GM23338 (cell line): ENCODE results near the gene MAN2A2. TPM values are rescaled to one million over a fixed set of nuclear protein-coding genes. Genes with fewer than 3 reads are reported as not detected.

ENCODE experiments used
- ATAC-seq: fragments of 200-7000 bp; cut with Tn5 transposase; 3 replicates; pipeline ENCODE4 v1.9.1; 2020
- DNase-seq: peaks from one replicate; pipeline ENCODE4 v3.0.0-alpha.2; 2015; ENCODE audit warnings: low spot score
- H2AFZ ChIP-seq: fragments of 200-600 bp; sonication (generic); 2 replicates; pipeline ENCODE4 v1.8.0; 2016; ENCODE audit warnings: antibody characterized with exemption, mild to moderate bottlenecking, moderate library complexity
- H3F3A ChIP-seq: fragments of 200-600 bp; sonication (generic); replicated peaks from 2 replicates; pipeline ENCODE4 v1.8.0; 2017; ENCODE audit warnings: antibody characterized with exemption, mixed run types, low read depth
- H3K27ac ChIP-seq: fragments of 200-600 bp; sonication (generic); 2 replicates; pipeline ENCODE4 v1.6.1; 2016; ENCODE audit warnings: low read depth
- H3K27me3 ChIP-seq: fragments of 200-600 bp; sonication (generic); 2 replicates; pipeline ENCODE4 v1.8.0; 2016; ENCODE audit warnings: mild to moderate bottlenecking, mixed run types, moderate library complexity; ENCODE audit not compliant: insufficient read depth
- H3K36me3 ChIP-seq: fragments of 200-600 bp; sonication (generic); 2 replicates; pipeline ENCODE4 v1.8.0; 2016; ENCODE audit warnings: mild to moderate bottlenecking; ENCODE audit not compliant: insufficient read depth
- H3K4me1 ChIP-seq: fragments of 200-600 bp; sonication (generic); 2 replicates; pipeline ENCODE4 v1.8.0; 2016; ENCODE audit warnings: mild to moderate bottlenecking, moderate library complexity; ENCODE audit not compliant: insufficient read depth
- H3K4me2 ChIP-seq: fragments of 200-600 bp; sonication (generic); 2 replicates; pipeline ENCODE4 v1.7.1; 2017; ENCODE audit warnings: mixed run types
- H3K4me3 ChIP-seq: fragments of 200-600 bp; sonication (generic); 2 replicates; pipeline ENCODE4 v1.6.1; 2016; ENCODE audit warnings: mixed run types
- H3K79me2 ChIP-seq: fragments of 200-600 bp; sonication (generic); replicated peaks from 2 replicates; pipeline ENCODE4 v1.8.0; 2017; ENCODE audit warnings: mild to moderate bottlenecking; ENCODE audit not compliant: insufficient read depth
- H3K9me2 ChIP-seq: fragments of 200-600 bp; sonication (generic); 2 replicates; pipeline ENCODE4 v1.8.0; 2017; ENCODE audit not compliant: insufficient read depth
- H4K20me1 ChIP-seq: fragments of 200-600 bp; sonication (generic); replicated peaks from 2 replicates; pipeline ENCODE4 v1.8.0; 2017; ENCODE audit warnings: mild to moderate bottlenecking; ENCODE audit not compliant: insufficient read depth
- H3K27ac Mint-ChIP-seq: 2 replicates; pipeline ENCODE4 v1.8.0; 2020; ENCODE audit warnings: inconsistent platforms, mild to moderate bottlenecking, moderate library complexity, mixed read lengths
- H3K27me3 Mint-ChIP-seq: 3 replicates; pipeline ENCODE4 v1.8.0; 2022; ENCODE audit warnings: low read depth, mild to moderate bottlenecking, moderate library complexity, mixed read lengths, inconsistent platforms; ENCODE audit not compliant: insufficient read depth, poor library complexity
- H3K36me3 Mint-ChIP-seq: 3 replicates; pipeline ENCODE4 v1.8.0; 2021; ENCODE audit warnings: low read depth, mild to moderate bottlenecking, inconsistent platforms, moderate library complexity, mixed read lengths
- H3K4me1 Mint-ChIP-seq: 3 replicates; pipeline ENCODE4 v1.8.0; 2020; ENCODE audit warnings: mild to moderate bottlenecking, inconsistent platforms, mixed read lengths
- H3K4me3 Mint-ChIP-seq: 3 replicates; pipeline ENCODE4 v1.8.0; 2021; ENCODE audit warnings: moderate library complexity, mild to moderate bottlenecking, inconsistent platforms, mixed read lengths
- H3K9me3 Mint-ChIP-seq: 3 replicates; pipeline ENCODE4 v1.8.0; 2020; ENCODE audit warnings: moderate library complexity, mild to moderate bottlenecking, inconsistent platforms, mixed read lengths
- CREB1 ChIP-seq: fragments of 250-450 bp; sonication (Bioruptor Pico); IDR thresholded peaks from 2 replicates; pipeline ENCODE4 v1.5.0; 2020; ENCODE audit warnings: low read depth, mild to moderate bottlenecking, moderate library complexity
- CTCF ChIP-seq, 2 experiments: fragments of 200-600 bp in 1 of 2; sonication (generic) in 1 of 2; conservative IDR thresholded peaks; 2 replicates each; pipeline versions ENCODE4 v1.5.1 to v1.6.1; 2016 to 2017; ENCODE audit warnings: antibody characterized with exemption in 2 of 2, low read depth in 2 of 2, mild to moderate bottlenecking in 2 of 2, moderate library complexity in 1 of 2
- EZH2 ChIP-seq: fragments of 200-600 bp; sonication (generic); IDR thresholded peaks from one replicate; pipeline ENCODE4 v1.8.0; 2017; ENCODE audit warnings: antibody characterized with exemption, mild to moderate bottlenecking, low read depth; ENCODE audit not compliant: unreplicated experiment
- EZH2phosphoT487 ChIP-seq: fragments of 200-600 bp; sonication (generic); IDR thresholded peaks from one replicate; pipeline ENCODE4 v1.8.1; 2018; ENCODE audit warnings: antibody characterized with exemption; ENCODE audit not compliant: unreplicated experiment
- JUNB ChIP-seq: IDR thresholded peaks from one replicate; pipeline ENCODE4 v1.6.1; 2016; ENCODE audit warnings: antibody characterized with exemption; ENCODE audit not compliant: unreplicated experiment
- NANOG ChIP-seq: IDR thresholded peaks from 2 replicates; pipeline ENCODE4 v1.6.1; 2016; ENCODE audit warnings: antibody characterized with exemption, borderline replicate concordance
- POLR2AphosphoS5 ChIP-seq: IDR thresholded peaks from 2 replicates; pipeline ENCODE4 v1.6.1; 2016; ENCODE audit warnings: antibody characterized with exemption, low read depth
- REST ChIP-seq: IDR thresholded peaks from one replicate; pipeline ENCODE4 v1.6.1; 2018; ENCODE audit warnings: antibody characterized with exemption; ENCODE audit not compliant: unreplicated experiment
- STAT1 ChIP-seq: IDR thresholded peaks from one replicate; pipeline ENCODE4 v1.6.1; 2016; ENCODE audit warnings: antibody characterized with exemption; ENCODE audit not compliant: unreplicated experiment
- ZNF114 ChIP-seq: fragments of 250-450 bp; sonication (Bioruptor Pico); IDR thresholded peaks from 2 replicates; pipeline ENCODE4 v1.5.0; 2020; ENCODE audit warnings: mild to moderate bottlenecking, moderate library complexity
- ZNF331 ChIP-seq: fragments of 250-450 bp; sonication (Bioruptor Pico); IDR thresholded peaks from 2 replicates; pipeline ENCODE4 v1.5.0; 2020; ENCODE audit warnings: low read depth, mild to moderate bottlenecking, moderate library complexity
- polyA plus RNA-seq: library from polyadenylated mRNA; unstranded; fragments of >200 nt; fragmentation: Nextera tagmentation; extraction: Ambion mirVana; gene quantifications from 2 replicates; pipeline ENCODE4 v1.2.1, GENCODE V29; 2016
- total RNA-seq: library from RNA; depleted of rRNA; stranded (reverse); fragments of >200 nt; shearing (Covaris generic); gene quantifications from 2 replicates; pipeline ENCODE4 v1.2.3, GENCODE V29; 2014

Gene MAN2A2
- total and polyA plus RNA-seq, 2 experiments from 2014 or later: 8.2 to 17.1 TPM

GRCh38 chr15:90906181-90906849, 3.2 kb downstream of the MAN2A2 start:
- DNase-seq (no peak), ATAC-seq (no peak)
- no peak overlapping the region for H3K27ac ChIP-seq
- H3F3A ChIP-seq: peaks cover 15% of the 10 kb centered on the region
- H3K27me3 ChIP-seq: peaks cover 20% of the 10 kb centered on the region
- no peak overlapping the region for H3K4me2 ChIP-seq
- TF ChIP-seq CREB1 (no peak), EZH2phosphoT487 (no peak), ZNF114 (no peak)
- H3K9me2 ChIP-seq: no peaks in the 10 kb centered on the region
- no peaks in the 10 kb centered on the region for H3K36me3 ChIP-seq
- H4K20me1 ChIP-seq: no peaks in the 10 kb centered on the region
- Mint-ChIP-seq H3K27ac (no peak overlapping the region; the same call in 1 of the 2 replicates), H3K4me3 (no peak overlapping the region), H3K36me3 (peaks cover 11% of the 10 kb centered on the region), H3K9me3 (no peaks in the 10 kb centered on the region; the same call in 2 of the 3 replicates), H3K4me1 (peaks cover 11% of the 10 kb centered on the region), H3K27me3 (peaks cover 21% of the 10 kb centered on the region)
- no peaks in the 10 kb centered on the region for H3K79me2 ChIP-seq
- H3K4me3 ChIP-seq: no peak overlapping the region
- H2AFZ ChIP-seq: no peak overlapping the region
- H3K4me1 ChIP-seq: peaks cover 18% of the 10 kb centered on the region

GRCh38 chr15:90907051-90907660, 4.1 kb downstream of the MAN2A2 start:
- H3K27ac ChIP-seq: no peak overlapping the region
- no peak for DNase-seq
- no peak for TF ChIP-seq EZH2
- TF ChIP-seq POLR2AphosphoS5: no peak
- no peak for TF ChIP-seq CREB1
- no peak for TF ChIP-seq STAT1
- no peak for TF ChIP-seq ZNF114
- no peak for TF ChIP-seq ZNF331 (CRISPR knock-in tag)
- no peak for TF ChIP-seq JUNB
- no peak for TF ChIP-seq EZH2phosphoT487
- TF ChIP-seq NANOG: no peak
- TF ChIP-seq REST: no peak
- no peak for TF ChIP-seq CTCF (conservative IDR thresholded peaks at IDR 0.05; ENCODE audit: low read depth in 2 of 2)

More at GRCh38 chr15:90907051-90907660, 4.1 kb downstream of the MAN2A2 start:
- Histone ChIP-seq H3K79me2 (no peaks in the 10 kb centered on the region), H3K27me3 (peaks cover 20% of the 10 kb centered on the region), H3K36me3 (no peaks in the 10 kb centered on the region), H3K9me2 (no peaks in the 10 kb centered on the region), H3F3A (peaks cover 9% of the 10 kb centered on the region), H2AFZ (no peak overlapping the region), H3K4me1 (peaks cover 11% of the 10 kb centered on the region; the same call in 1 of the 2 replicates), H3K4me2 (no peak overlapping the region), H3K4me3 (no peak overlapping the region), H4K20me1 (no peaks in the 10 kb centered on the region)
- no peak overlapping the region for H3K4me3 Mint-ChIP-seq
- H3K27me3 Mint-ChIP-seq: peaks cover 19% of the 10 kb centered on the region
- no peaks in the 10 kb centered on the region; the same call in 2 of the 3 replicates for H3K9me3 Mint-ChIP-seq
- no peak for ATAC-seq
- H3K27ac Mint-ChIP-seq: no peak overlapping the region
- peaks cover 3% of the 10 kb centered on the region for H3K4me1 Mint-ChIP-seq
- H3K36me3 Mint-ChIP-seq: peaks cover 11% of the 10 kb centered on the region
